ENCODE measurements around the gene ASNS. TPM values are rescaled to one million over a fixed set of nuclear protein-coding genes. Genes with fewer than 3 reads are reported as not detected.

The ASNS gene
- total and polyA plus RNA-seq, 2 of the 8 experiments (the other 6 are each of a cell fraction or from before 2014, with no cell fraction given), result 32.2 to 150 TPM

GRCh38 chr7:97868788-97869187 is 3.4 kb downstream of the ASNS start:
- Histone ChIP-seq H3K4me1 (replicated peaks in 1 of 4; ENCODE audit: control insufficient read depth in 3 of 4, insufficient read depth in 4 of 4, low read length in 3 of 4) (peaks cover 0 to 7% (median 4%) of the 10 kb centered on the region in 4 experiments; a peak in 3 of 7 replicates), H3K9me3 (ENCODE audit: insufficient read depth in 2 of 2, low read depth in 1 of 2, low read length in 1 of 2) (no peaks in the 10 kb centered on the region), H4K20me1 (replicated peaks in 1 of 2; ENCODE audit: control insufficient read depth in 1 of 2, insufficient read depth in 2 of 2, low read length in 2 of 2) (peaks cover 0 to 3% of the 10 kb centered on the region in 2 experiments), H3K18ac (ENCODE audit: extremely low read depth, low read length) (no peak overlapping the region), H2BK120ac (replicated peaks; ENCODE audit: low read depth, low read length) (no peak overlapping the region), H3K79me2 (ENCODE audit: control insufficient read depth in 1 of 2, insufficient read depth in 2 of 2, low read length in 2 of 2) (peaks cover 0 to 22% of the 10 kb centered on the region in 2 experiments; a peak in 2 of 4 replicates), H3K79me1 (ENCODE audit: low read depth, low read length) (no peaks in the 10 kb centered on the region), H3K4ac (replicated peaks; ENCODE audit: insufficient read length, low read depth, low read length) (no peak overlapping the region), H4K5ac (ENCODE audit: insufficient read length, low read depth, low read length) (no peak overlapping the region), H2BK20ac (ENCODE audit: low read length) (no peak overlapping the region), H3K23me2 (ENCODE audit: low read depth, low read length) (no peaks in the 10 kb centered on the region; the same call in 1 of the 2 replicates), H3K4me3 (ENCODE audit: extremely low read depth in 1 of 4, insufficient read depth in 2 of 4, low read depth in 3 of 4, low read length in 4 of 4) (no peak overlapping the region), H3K9ac (replicated peaks in 1 of 4; ENCODE audit: extremely low read depth in 1 of 4, low read depth in 3 of 4, low read length in 3 of 4) (no peak overlapping the region), H3K23ac (ENCODE audit: insufficient read length) (no peak overlapping the region), H2BK5ac (ENCODE audit: low read depth, low read length) (no peak overlapping the region), H3K36me3 (ENCODE audit: control insufficient read depth in 2 of 4, insufficient read depth in 4 of 4, low read length in 3 of 4) (peaks cover 0 to 48% (median 22%) of the 10 kb centered on the region in 4 experiments; a peak in 5 of 8 replicates), H2AK5ac (ENCODE audit: low read depth, low read length) (no peak overlapping the region), H2AFZ (ENCODE audit: low read length) (no peak overlapping the region), H3K14ac (ENCODE audit: insufficient read length) (no peak overlapping the region), H3K4me2 (ENCODE audit: insufficient read depth in 1 of 2, low read depth in 2 of 2, low read length in 2 of 2) (no peak overlapping the region; a peak in 1 of 4 replicates), H3K56ac (replicated peaks; ENCODE audit: insufficient read length, low read depth, low read length) (no peak overlapping the region), H4K8ac (ENCODE audit: extremely low read depth, insufficient read depth, low read length) (no peak overlapping the region), H3K27ac (ENCODE audit: low read depth, low read length) (no peak overlapping the region), H2BK12ac (ENCODE audit: low read depth, low read length) (no peak overlapping the region), H4K91ac (replicated peaks; ENCODE audit: insufficient read length, low read length) (no peak overlapping the region), H2BK15ac (ENCODE audit: low read length) (no peak overlapping the region), H3K27me3 (replicated peaks in 1 of 4; ENCODE audit: control insufficient read depth in 3 of 4, extremely low read depth in 1 of 4, insufficient read depth in 3 of 4, low read length in 3 of 4) (peaks cover 0 to 5% (median 0%) of the 10 kb centered on the region in 4 experiments; a peak in 1 of 7 replicates)
- 89% methylated on average over 10 of the region's 10 CpGs; no CpG with 5 or more reads in 1 of the 2 experiments for WGBS, 2 experiments (ENCODE audit: extremely low coverage in 1 of 2, insufficient coverage in 1 of 2, insufficient read length in 1 of 2, insufficient replicate concordance in 2 of 2, low coverage in 1 of 2, low lambda C conversion rate in 2 of 2, missing lambda C conversion rate in 1 of 2)
- CTCF ChIA-PET (ENCODE audit: partially characterized antibody), result no interaction called here
- POLR2A ChIA-PET (ENCODE audit: partially characterized antibody), result interaction anchor here (1.1 to 2.5 kb wide), 4 partner anchors 12 to 144 kb away, joined by 3 to 10 read pairs (median 4); no protein-coding TSS in a partner anchor
- DNase-seq (ENCODE audit: low read depth in 1 of 2, low spot score in 2 of 2) (no peak), FAIRE-seq (no peak)
- TF ChIP-seq CTBP2 (IDR thresholded peaks at IDR 0.05; ENCODE audit: borderline replicate concordance, insufficient read depth, insufficient read length, low read length), result no peak
- TF ChIP-seq TAF1 (IDR thresholded peaks at IDR 0.05; ENCODE audit: low read depth, low read length), result no peak
- no peak for TF ChIP-seq BACH1 (IDR thresholded peaks at IDR 0.05; ENCODE audit: low read length)
- TF ChIP-seq SAP30 (IDR thresholded peaks at IDR 0.05; ENCODE audit: insufficient read depth, insufficient replicate concordance, low read length), result no peak
- TF ChIP-seq CHD1 (IDR thresholded peaks at IDR 0.05; ENCODE audit: low read depth, low read length), result no peak
- TF ChIP-seq GTF2F1 (IDR thresholded peaks at IDR 0.05; ENCODE audit: borderline replicate concordance, low read depth, low read length), result no peak
